K562 (cell line): Measurements from ENCODE around the gene CPNE6. TPM values are rescaled to one million over a fixed set of nuclear protein-coding genes. Genes with fewer than 3 reads are reported as not detected.

Experiments
- ATAC-seq: fragments of 200-7000 bp; cut with Tn5 transposase; 3 replicates; pipeline ENCODE4 v1.9.1; 2020; ENCODE audit warnings: moderate library complexity
- BruUV-seq: library from RNA; stranded (reverse); fragments of 400-500 nt; replicated peaks from 2 replicates; lab custom pipeline; 2021; lab: Mats Ljungman, UMichigan
- CTCF ChIA-PET: fragments of 300-600 bp; formaldehyde crosslinking; extraction: SDS; loops from one replicate; lab custom pipeline; 2021; ENCODE audit warnings: low intra/inter-chr PET ratio; lab: Yijun Ruan, JAX
- POLR2A ChIA-PET: fragments of 300-600, 350-650 bp; sonication (Branson Sonifier 250); formaldehyde crosslinking; extraction: SDS; loops from one replicate; lab custom pipeline; 2021; ENCODE audit warnings: antibody characterized with exemption, inconsistent platforms; lab: Yijun Ruan, JAX
- DNase-seq, 4 experiments: peaks; one replicate each; pipeline versions ENCODE4 v3.0.0 to v3.0.0-alpha.2; 2011 to 2018; ENCODE audit warnings: low spot score in 3 of 4, mixed read lengths in 3 of 4; ENCODE audit errors: extremely low read depth in 1 of 4
- FAIRE-seq: peaks from 2 replicates; lab custom pipeline; 2011; peaks lifted over from hg19 to GRCh38; lab: Jason Lieb, UNC
- H2AFZ ChIP-seq: 2 replicates; pipeline ENCODE4 v1.6.0; 2011; ENCODE audit warnings: low read depth, low read length, control low read depth, inconsistent platforms
- H3K27ac ChIP-seq: fragments of 200-600 bp; 3 replicates; pipeline ENCODE4 v1.8.0; 2011; ENCODE audit warnings: low read depth, mild to moderate bottlenecking, control low read depth, inconsistent platforms, low read length, moderate library complexity, mixed read lengths; ENCODE audit errors: extremely low read depth
- H3K27me3 ChIP-seq, 2 experiments: fragments of 300-600 bp in 1 of 2; 2 replicates in 1 of 2; 3 replicates in 1 of 2; pipeline versions ENCODE4 v1.6.0 to v1.8.0; 2011; ENCODE audit warnings: inconsistent platforms in 2 of 2, low read length in 2 of 2, mild to moderate bottlenecking in 1 of 2, mixed read lengths in 1 of 2, moderate library complexity in 1 of 2; ENCODE audit not compliant: control insufficient read depth in 2 of 2, insufficient read depth in 2 of 2
- H3K36me3 ChIP-seq: fragments of 300-600 bp; 3 replicates; pipeline ENCODE4 v1.8.0; 2011; ENCODE audit warnings: mild to moderate bottlenecking, low read length, inconsistent platforms; ENCODE audit not compliant: control insufficient read depth, insufficient read depth
- H3K4me1 ChIP-seq, 2 experiments: fragments of 200-600 bp in 1 of 2; replicated peaks in 1 of 2; 2 replicates in 1 of 2; 3 replicates in 1 of 2; pipeline versions ENCODE4 v1.5.1 to v1.8.0; 2011; ENCODE audit warnings: inconsistent platforms in 2 of 2, low read length in 2 of 2, mild to moderate bottlenecking in 1 of 2, mixed read lengths in 1 of 2, moderate library complexity in 1 of 2; ENCODE audit not compliant: control insufficient read depth in 2 of 2, insufficient read depth in 2 of 2
- H3K4me2 ChIP-seq: 2 replicates; pipeline ENCODE4 v1.6.1; 2011; ENCODE audit warnings: low read length, control low read depth, inconsistent platforms, mixed read lengths; ENCODE audit not compliant: insufficient read depth
- H3K4me3 ChIP-seq: fragments of 200-600 bp; sonication (generic), shearing (Covaris generic); 2 replicates; pipeline ENCODE4 v1.5.1; 2016; ENCODE audit warnings: control low read depth, inconsistent platforms
- H3K79me2 ChIP-seq: fragments of 200-600 bp; 3 replicates; pipeline ENCODE4 v1.8.0; 2011; ENCODE audit warnings: low read length, inconsistent platforms; ENCODE audit not compliant: control insufficient read depth, insufficient read depth
- H3K9ac ChIP-seq, 2 experiments: 2 replicates each; pipeline versions ENCODE4 v1.6.0 to v1.6.1; 2011; ENCODE audit warnings: low read depth in 2 of 2, low read length in 2 of 2, control low read depth in 1 of 2, inconsistent platforms in 1 of 2, mild to moderate bottlenecking in 1 of 2, mixed read lengths in 1 of 2; ENCODE audit not compliant: insufficient read depth in 1 of 2
- H3K9me1 ChIP-seq: one replicate; pipeline ENCODE4 v1.6.0; 2011; ENCODE audit warnings: inconsistent platforms, mild to moderate bottlenecking, low read length, moderate library complexity; ENCODE audit not compliant: control insufficient read depth, insufficient read depth
- H3K9me3 ChIP-seq: replicated peaks from 2 replicates; pipeline ENCODE4 v1.5.1; 2011; ENCODE audit warnings: low read depth, low read length, inconsistent platforms; ENCODE audit not compliant: control insufficient read depth, insufficient read depth
- H4K20me1 ChIP-seq: replicated peaks from 2 replicates; pipeline ENCODE4 v1.6.1; 2011; ENCODE audit warnings: low read length, inconsistent platforms, mixed read lengths; ENCODE audit not compliant: control insufficient read depth, insufficient read depth
- FOXK1 ChIP-seq: sonication (generic); formaldehyde crosslinking; IDR thresholded peaks from 2 replicates; pipeline ENCODE4 v1.8.0; 2022; ENCODE audit warnings: missing genetic modification reagents, mild to moderate bottlenecking, borderline replicate concordance
- ZNF551 ChIP-seq: fragments of 250-450 bp; sonication (Bioruptor Pico); IDR thresholded peaks from 2 replicates; pipeline ENCODE4 v1.5.0; 2021; ENCODE audit warnings: mild to moderate bottlenecking, moderate library complexity
- WGBS: fragments of 100-300 bp; shearing (Covaris generic); methylation state at CpG from one replicate; pipeline ENCODE4 v1.1.6; 2016; ENCODE audit warnings: low coverage, mixed read lengths; ENCODE audit not compliant: insufficient coverage; ENCODE audit errors: missing lambda C conversion rate; 5-methylcytosine and 5-hydroxymethylcytosine counted together
- in situ Hi-C: fragments of 300-500 bp; cut with MboI; formaldehyde crosslinking; loops from 4 replicates; pipeline ENCODE4 v1.15.0; 2018; ENCODE audit warnings: inconsistent platforms, mixed read lengths
- intact Hi-C: fragments of 100-400 bp; cut with micrococcal nuclease; formaldehyde crosslinking; loops from 2 replicates; pipeline ENCODE4 v1.14.2; 2022
- polyA plus RNA-seq, 8 experiments: library from polyadenylated mRNA; depleted of rRNA in 4 of 8; stranded (reverse) in 5 of 8; unstranded in 3 of 8; fragments of >200 nt; fragmentation: Nextera tagmentation in 2 of 8; fragmentation: Illumina TruSeq in 1 of 8; extraction: Ambion mirVana in 2 of 8; extraction: Trizol in 1 of 8; gene quantifications; 2 replicates each; pipeline versions ENCODE4 v1.2.1 to v1.2.3, GENCODE V29; 2011 to 2014; ENCODE audit warnings: inconsistent platforms in 1 of 8, missing spikeins in 1 of 8
- total RNA-seq, 7 experiments: library from RNA; depleted of rRNA in 6 of 7; stranded (reverse); fragments of >200 nt in 6 of 7; fragmentation: Illumina TruSeq in 2 of 7; extraction: Trizol in 2 of 7; gene quantifications; 2 replicates each; pipeline versions ENCODE4 v1.2.1 to v1.2.3, GENCODE V29; 2011 to 2021; ENCODE audit warnings: low replicate concordance in 1 of 7
- TF ChIP-seq, protein P1 (sequence below): fragments of 450-650 bp; formaldehyde crosslinking; IDR thresholded peaks from 2 replicates; pipeline ENCODE4 v1.4.0; 2020; ENCODE audit warnings: mild to moderate bottlenecking, moderate library complexity

CPNE6 gene
- total and polyA plus RNA-seq, 9 of the 15 experiments (the other 6 are each of a cell fraction or from before 2014, with no cell fraction given): not detected

DNA sequence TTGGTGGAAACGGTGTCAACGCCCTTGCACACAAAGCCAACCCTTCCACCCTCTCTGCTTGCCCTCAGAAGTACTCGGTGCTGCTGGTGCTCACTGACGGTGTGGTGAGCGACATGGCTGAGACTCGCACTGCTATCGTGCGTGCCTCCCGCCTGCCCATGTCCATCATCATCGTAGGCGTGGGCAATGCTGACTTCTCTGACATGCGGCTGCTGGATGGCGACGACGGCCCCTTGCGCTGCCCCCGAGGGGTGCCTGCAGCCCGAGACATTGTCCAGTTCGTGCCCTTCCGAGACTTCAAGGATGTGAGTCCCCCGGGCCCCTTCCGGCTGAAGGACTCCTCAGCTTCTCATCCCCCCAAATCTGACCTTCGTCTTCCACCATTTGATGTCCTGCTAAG lies 5.7 kb downstream of the CPNE6 start (continued):
- no peak for TF ChIP-seq FOXK1 (CRISPR knock-in tag)
- TF ChIP-seq ZNF551 (CRISPR knock-in tag): no peak
- TF ChIP-seq, all 486 proteins: peak for 0

DNA sequence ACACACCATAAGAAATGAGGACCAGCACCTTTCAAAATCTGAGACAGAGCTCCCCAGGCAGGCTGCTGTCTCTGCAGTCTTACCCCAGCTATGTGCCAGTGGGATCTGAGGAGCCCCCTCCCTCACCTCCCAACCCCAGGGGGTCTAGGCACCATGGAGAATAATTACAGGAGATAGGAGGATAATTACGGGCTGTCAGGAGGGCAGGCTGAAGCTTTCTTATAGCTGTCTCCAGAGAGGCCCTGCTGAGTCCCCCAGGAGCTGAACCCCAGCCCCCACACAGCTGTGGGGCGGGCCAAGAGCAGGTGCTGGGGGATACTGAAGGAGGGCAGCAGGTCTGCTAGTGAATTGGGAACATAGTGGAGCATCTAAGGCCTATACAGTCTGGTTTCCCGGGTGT lies 6.8 kb downstream of the CPNE6 start:
- intact Hi-C loops (no loop called here), in situ Hi-C loops (no loop called here)
- no peak for ATAC-seq
- FAIRE-seq: no peak
- Histone ChIP-seq H3K36me3 (no peaks in the 10 kb centered on the region), H3K4me1 (peaks cover 18 to 36% of the 10 kb centered on the region in 2 experiments), H3K27me3 (no peaks in the 10 kb centered on the region), H3K9me3 (no peaks in the 10 kb centered on the region), H3K4me3 (no peak overlapping the region), H3K27ac (no peak overlapping the region), H2AFZ (no peak overlapping the region), H3K9me1 (no peaks in the 10 kb centered on the region), H3K79me2 (no peaks in the 10 kb centered on the region), H3K9ac (no peak overlapping the region), H4K20me1 (no peaks in the 10 kb centered on the region), H3K4me2 (no peak overlapping the region)
- no TSS peak for BruUV-seq
- TF ChIP-seq, protein P1, sequence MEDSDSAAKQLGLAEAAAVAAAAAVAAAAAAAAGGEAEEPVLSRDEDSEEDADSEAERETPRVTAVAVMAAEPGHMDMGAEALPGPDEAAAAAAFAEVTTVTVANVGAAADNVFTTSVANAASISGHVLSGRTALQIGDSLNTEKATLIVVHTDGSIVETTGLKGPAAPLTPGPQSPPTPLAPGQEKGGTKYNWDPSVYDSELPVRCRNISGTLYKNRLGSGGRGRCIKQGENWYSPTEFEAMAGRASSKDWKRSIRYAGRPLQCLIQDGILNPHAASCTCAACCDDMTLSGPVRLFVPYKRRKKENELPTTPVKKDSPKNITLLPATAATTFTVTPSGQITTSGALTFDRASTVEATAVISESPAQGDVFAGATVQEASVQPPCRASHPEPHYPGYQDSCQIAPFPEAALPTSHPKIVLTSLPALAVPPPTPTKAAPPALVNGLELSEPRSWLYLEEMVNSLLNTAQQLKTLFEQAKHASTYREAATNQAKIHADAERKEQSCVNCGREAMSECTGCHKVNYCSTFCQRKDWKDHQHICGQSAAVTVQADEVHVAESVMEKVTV (CRISPR knock-in tag): no peak
- POLR2A ChIA-PET: interaction anchor here (0.6 kb wide), 1 partner anchor 364 kb away, joined by 3 read pairs; no protein-coding TSS in a partner anchor
- CTCF ChIA-PET: no interaction called here
- no peak for DNase-seq
- WGBS: 4% methylated on average over 2 of the region's 3 CpGs
